GM23338 (cell line): Measurements from ENCODE around the gene PPP6R2. TPM values are rescaled to one million over a fixed set of nuclear protein-coding genes. Genes with fewer than 3 reads are reported as not detected.

ENCODE experiments used
- ATAC-seq: fragments of 200-7000 bp; cut with Tn5 transposase; 3 replicates; pipeline ENCODE4 v1.9.1; 2020
- DNase-seq: peaks from one replicate; pipeline ENCODE4 v3.0.0-alpha.2; 2015; ENCODE audit warnings: low spot score
- H2AFZ ChIP-seq: fragments of 200-600 bp; sonication (generic); 2 replicates; pipeline ENCODE4 v1.8.0; 2016; ENCODE audit warnings: antibody characterized with exemption, mild to moderate bottlenecking, moderate library complexity
- H3F3A ChIP-seq: fragments of 200-600 bp; sonication (generic); replicated peaks from 2 replicates; pipeline ENCODE4 v1.8.0; 2017; ENCODE audit warnings: antibody characterized with exemption, mixed run types, low read depth
- H3K27ac ChIP-seq: fragments of 200-600 bp; sonication (generic); 2 replicates; pipeline ENCODE4 v1.6.1; 2016; ENCODE audit warnings: low read depth
- H3K27me3 ChIP-seq: fragments of 200-600 bp; sonication (generic); 2 replicates; pipeline ENCODE4 v1.8.0; 2016; ENCODE audit warnings: mild to moderate bottlenecking, mixed run types, moderate library complexity; ENCODE audit not compliant: insufficient read depth
- H3K36me3 ChIP-seq: fragments of 200-600 bp; sonication (generic); 2 replicates; pipeline ENCODE4 v1.8.0; 2016; ENCODE audit warnings: mild to moderate bottlenecking; ENCODE audit not compliant: insufficient read depth
- H3K4me1 ChIP-seq: fragments of 200-600 bp; sonication (generic); 2 replicates; pipeline ENCODE4 v1.8.0; 2016; ENCODE audit warnings: mild to moderate bottlenecking, moderate library complexity; ENCODE audit not compliant: insufficient read depth
- H3K4me2 ChIP-seq: fragments of 200-600 bp; sonication (generic); 2 replicates; pipeline ENCODE4 v1.7.1; 2017; ENCODE audit warnings: mixed run types
- H3K4me3 ChIP-seq: fragments of 200-600 bp; sonication (generic); 2 replicates; pipeline ENCODE4 v1.6.1; 2016; ENCODE audit warnings: mixed run types
- H3K79me2 ChIP-seq: fragments of 200-600 bp; sonication (generic); replicated peaks from 2 replicates; pipeline ENCODE4 v1.8.0; 2017; ENCODE audit warnings: mild to moderate bottlenecking; ENCODE audit not compliant: insufficient read depth
- H3K9me2 ChIP-seq: fragments of 200-600 bp; sonication (generic); 2 replicates; pipeline ENCODE4 v1.8.0; 2017; ENCODE audit not compliant: insufficient read depth
- H4K20me1 ChIP-seq: fragments of 200-600 bp; sonication (generic); replicated peaks from 2 replicates; pipeline ENCODE4 v1.8.0; 2017; ENCODE audit warnings: mild to moderate bottlenecking; ENCODE audit not compliant: insufficient read depth
- H3K27ac Mint-ChIP-seq: 2 replicates; pipeline ENCODE4 v1.8.0; 2020; ENCODE audit warnings: inconsistent platforms, mild to moderate bottlenecking, moderate library complexity, mixed read lengths
- H3K27me3 Mint-ChIP-seq: 3 replicates; pipeline ENCODE4 v1.8.0; 2022; ENCODE audit warnings: low read depth, mild to moderate bottlenecking, moderate library complexity, mixed read lengths, inconsistent platforms; ENCODE audit not compliant: insufficient read depth, poor library complexity
- H3K36me3 Mint-ChIP-seq: 3 replicates; pipeline ENCODE4 v1.8.0; 2021; ENCODE audit warnings: low read depth, mild to moderate bottlenecking, inconsistent platforms, moderate library complexity, mixed read lengths
- H3K4me1 Mint-ChIP-seq: 3 replicates; pipeline ENCODE4 v1.8.0; 2020; ENCODE audit warnings: mild to moderate bottlenecking, inconsistent platforms, mixed read lengths
- H3K4me3 Mint-ChIP-seq: 3 replicates; pipeline ENCODE4 v1.8.0; 2021; ENCODE audit warnings: moderate library complexity, mild to moderate bottlenecking, inconsistent platforms, mixed read lengths
- H3K9me3 Mint-ChIP-seq: 3 replicates; pipeline ENCODE4 v1.8.0; 2020; ENCODE audit warnings: moderate library complexity, mild to moderate bottlenecking, inconsistent platforms, mixed read lengths
- CREB1 ChIP-seq: fragments of 250-450 bp; sonication (Bioruptor Pico); IDR thresholded peaks from 2 replicates; pipeline ENCODE4 v1.5.0; 2020; ENCODE audit warnings: low read depth, mild to moderate bottlenecking, moderate library complexity
- POLR2AphosphoS5 ChIP-seq: IDR thresholded peaks from 2 replicates; pipeline ENCODE4 v1.6.1; 2016; ENCODE audit warnings: antibody characterized with exemption, low read depth
- ZNF331 ChIP-seq: fragments of 250-450 bp; sonication (Bioruptor Pico); IDR thresholded peaks from 2 replicates; pipeline ENCODE4 v1.5.0; 2020; ENCODE audit warnings: low read depth, mild to moderate bottlenecking, moderate library complexity
- ZNF462 ChIP-seq: fragments of 250-450 bp; sonication (Bioruptor Pico); IDR thresholded peaks from 2 replicates; pipeline ENCODE4 v1.5.0; 2020; ENCODE audit warnings: mild to moderate bottlenecking, moderate library complexity
- polyA plus RNA-seq: library from polyadenylated mRNA; unstranded; fragments of >200 nt; fragmentation: Nextera tagmentation; extraction: Ambion mirVana; gene quantifications from 2 replicates; pipeline ENCODE4 v1.2.1, GENCODE V29; 2016
- total RNA-seq: library from RNA; depleted of rRNA; stranded (reverse); fragments of >200 nt; shearing (Covaris generic); gene quantifications from 2 replicates; pipeline ENCODE4 v1.2.3, GENCODE V29; 2014
- TF ChIP-seq, protein P1 (sequence below): IDR thresholded peaks from one replicate; pipeline ENCODE4 v1.6.1; 2018; ENCODE audit warnings: antibody characterized with exemption; ENCODE audit not compliant: unreplicated experiment
- TF ChIP-seq, protein P2 (sequence below), 2 experiments: fragments of 200-600 bp in 1 of 2; sonication (generic) in 1 of 2; conservative IDR thresholded peaks; 2 replicates each; pipeline versions ENCODE4 v1.5.1 to v1.6.1; 2016 to 2017; ENCODE audit warnings: antibody characterized with exemption in 2 of 2, low read depth in 2 of 2, mild to moderate bottlenecking in 2 of 2, moderate library complexity in 1 of 2

PPP6R2 gene
- total and polyA plus RNA-seq, 2 experiments from 2014 or later, result 11.9 to 45.8 TPM

DNA sequence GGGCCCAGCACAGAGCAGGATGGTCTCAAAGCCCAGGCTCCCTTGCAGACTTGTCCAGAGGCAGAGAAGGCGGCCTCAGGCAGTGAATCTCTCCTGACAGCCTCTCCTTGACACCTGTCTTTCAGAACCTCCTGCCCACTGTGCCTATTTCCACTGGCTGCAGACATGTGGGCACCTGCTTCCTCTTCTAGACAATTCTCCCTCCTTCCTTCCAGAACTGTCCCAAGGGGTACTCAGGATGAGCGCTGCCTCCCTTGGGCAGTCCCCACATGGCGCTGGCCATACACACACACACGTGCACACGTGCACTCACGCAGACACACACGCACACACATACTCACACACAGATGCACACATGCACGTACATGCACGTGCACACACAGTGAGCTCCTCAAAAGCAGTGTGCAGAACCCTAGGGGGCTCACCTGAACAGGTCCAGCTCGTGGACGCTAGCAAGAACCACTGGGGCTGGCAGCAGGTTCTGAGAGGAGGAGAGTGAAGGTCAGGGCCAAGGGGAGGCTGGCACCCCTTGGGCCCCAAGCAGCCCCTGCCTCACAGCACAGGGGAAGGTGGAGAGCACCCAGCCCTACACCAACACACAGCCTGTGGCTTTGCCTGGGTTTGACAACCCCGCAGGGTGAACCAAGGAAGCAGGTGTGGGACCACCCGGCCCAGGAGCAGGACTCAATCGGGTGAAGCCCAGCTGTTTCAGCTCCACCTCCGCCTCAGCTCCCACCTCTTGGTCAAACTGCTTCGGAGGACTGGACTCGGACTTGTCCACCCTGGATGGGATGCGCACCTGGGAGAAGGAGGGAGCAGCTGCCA lies 27.6 kb upstream of the PPP6R2 start (continued):
- no peak for TF ChIP-seq ZNF462 (CRISPR knock-in tag)

- Histone ChIP-seq H3K4me1 (no peaks in the 10 kb centered on the region), H3K27me3 (no peaks in the 10 kb centered on the region), H3K9me2 (no peaks in the 10 kb centered on the region), H3K4me3 (no peak overlapping the region), H3K79me2 (no peaks in the 10 kb centered on the region), H2AFZ (no peak overlapping the region), H3K36me3 (no peaks in the 10 kb centered on the region), H3F3A (no peaks in the 10 kb centered on the region), H4K20me1 (no peaks in the 10 kb centered on the region), H3K27ac (no peak overlapping the region), H3K4me2 (no peak overlapping the region)
- Mint-ChIP-seq H3K27me3 (peaks cover 9% of the 10 kb centered on the region), H3K36me3 (no peaks in the 10 kb centered on the region; the same call in 2 of the 3 replicates), H3K4me1 (peaks cover 6% of the 10 kb centered on the region), H3K27ac (no peak overlapping the region), H3K4me3 (no peak overlapping the region), H3K9me3 (no peaks in the 10 kb centered on the region)
- ATAC-seq, result no peak
- DNase-seq, result no peak
- TF ChIP-seq CREB1 (CRISPR knock-in tag) (no peak), ZNF331 (CRISPR knock-in tag) (no peak), POLR2AphosphoS5 (no peak)
- TF ChIP-seq, protein P1, sequence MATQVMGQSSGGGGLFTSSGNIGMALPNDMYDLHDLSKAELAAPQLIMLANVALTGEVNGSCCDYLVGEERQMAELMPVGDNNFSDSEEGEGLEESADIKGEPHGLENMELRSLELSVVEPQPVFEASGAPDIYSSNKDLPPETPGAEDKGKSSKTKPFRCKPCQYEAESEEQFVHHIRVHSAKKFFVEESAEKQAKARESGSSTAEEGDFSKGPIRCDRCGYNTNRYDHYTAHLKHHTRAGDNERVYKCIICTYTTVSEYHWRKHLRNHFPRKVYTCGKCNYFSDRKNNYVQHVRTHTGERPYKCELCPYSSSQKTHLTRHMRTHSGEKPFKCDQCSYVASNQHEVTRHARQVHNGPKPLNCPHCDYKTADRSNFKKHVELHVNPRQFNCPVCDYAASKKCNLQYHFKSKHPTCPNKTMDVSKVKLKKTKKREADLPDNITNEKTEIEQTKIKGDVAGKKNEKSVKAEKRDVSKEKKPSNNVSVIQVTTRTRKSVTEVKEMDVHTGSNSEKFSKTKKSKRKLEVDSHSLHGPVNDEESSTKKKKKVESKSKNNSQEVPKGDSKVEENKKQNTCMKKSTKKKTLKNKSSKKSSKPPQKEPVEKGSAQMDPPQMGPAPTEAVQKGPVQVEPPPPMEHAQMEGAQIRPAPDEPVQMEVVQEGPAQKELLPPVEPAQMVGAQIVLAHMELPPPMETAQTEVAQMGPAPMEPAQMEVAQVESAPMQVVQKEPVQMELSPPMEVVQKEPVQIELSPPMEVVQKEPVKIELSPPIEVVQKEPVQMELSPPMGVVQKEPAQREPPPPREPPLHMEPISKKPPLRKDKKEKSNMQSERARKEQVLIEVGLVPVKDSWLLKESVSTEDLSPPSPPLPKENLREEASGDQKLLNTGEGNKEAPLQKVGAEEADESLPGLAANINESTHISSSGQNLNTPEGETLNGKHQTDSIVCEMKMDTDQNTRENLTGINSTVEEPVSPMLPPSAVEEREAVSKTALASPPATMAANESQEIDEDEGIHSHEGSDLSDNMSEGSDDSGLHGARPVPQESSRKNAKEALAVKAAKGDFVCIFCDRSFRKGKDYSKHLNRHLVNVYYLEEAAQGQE, result no peak
- TF ChIP-seq, protein P2, sequence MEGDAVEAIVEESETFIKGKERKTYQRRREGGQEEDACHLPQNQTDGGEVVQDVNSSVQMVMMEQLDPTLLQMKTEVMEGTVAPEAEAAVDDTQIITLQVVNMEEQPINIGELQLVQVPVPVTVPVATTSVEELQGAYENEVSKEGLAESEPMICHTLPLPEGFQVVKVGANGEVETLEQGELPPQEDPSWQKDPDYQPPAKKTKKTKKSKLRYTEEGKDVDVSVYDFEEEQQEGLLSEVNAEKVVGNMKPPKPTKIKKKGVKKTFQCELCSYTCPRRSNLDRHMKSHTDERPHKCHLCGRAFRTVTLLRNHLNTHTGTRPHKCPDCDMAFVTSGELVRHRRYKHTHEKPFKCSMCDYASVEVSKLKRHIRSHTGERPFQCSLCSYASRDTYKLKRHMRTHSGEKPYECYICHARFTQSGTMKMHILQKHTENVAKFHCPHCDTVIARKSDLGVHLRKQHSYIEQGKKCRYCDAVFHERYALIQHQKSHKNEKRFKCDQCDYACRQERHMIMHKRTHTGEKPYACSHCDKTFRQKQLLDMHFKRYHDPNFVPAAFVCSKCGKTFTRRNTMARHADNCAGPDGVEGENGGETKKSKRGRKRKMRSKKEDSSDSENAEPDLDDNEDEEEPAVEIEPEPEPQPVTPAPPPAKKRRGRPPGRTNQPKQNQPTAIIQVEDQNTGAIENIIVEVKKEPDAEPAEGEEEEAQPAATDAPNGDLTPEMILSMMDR (conservative IDR thresholded peaks at IDR 0.05; ENCODE audit: low read depth in 2 of 2), result no peak
These were observed 26.7 kb upstream of the PPP6R2 start for GRCh38 chr22:50316114-50317065.
